ENCODE data around the gene ZNF253. TPM values are rescaled to one million over a fixed set of nuclear protein-coding genes. Genes with fewer than 3 reads are reported as not detected.
"Not testable (repeated sequence)": the region's sequence is repeated elsewhere in the genome, so short reads cannot be mapped to it uniquely, and the experiment has no call there.

Gene ZNF253
- total RNA-seq, 2 experiments from 2014 or later = 4.9 to 5.2 TPM

- CTCF ChIA-PET = no interaction called here
- Mint-ChIP-seq H3K36me3 (ENCODE audit: low read depth) (peaks cover 26% of the 10 kb centered on the region), H3K9me3 (no peaks in the 10 kb centered on the region), H3K27ac (peak overlapping the region; percentile 0), H3K4me3 (peak overlapping the region; percentile 68), H3K27me3 (no peaks in the 10 kb centered on the region), H3K4me1 (ENCODE audit: low read depth) (peaks cover 8% of the 10 kb centered on the region)
- ATAC-seq (ENCODE audit: poor library complexity) (peak; percentile 67), DNase-seq (peak in 11 of 14 experiments; percentile 2 to 87 (median 52))
- Histone ChIP-seq H3K9me3 (ENCODE audit: control insufficient read depth in 1 of 2, insufficient read depth in 1 of 2, low read length in 2 of 2) (peaks cover 0 to 8% of the 10 kb centered on the region in 2 experiments), H3K4me1 (ENCODE audit: insufficient read depth, low read length) (peaks cover 12% of the 10 kb centered on the region), H3K27me3 (ENCODE audit: control insufficient read depth in 1 of 2, insufficient read depth in 2 of 2, low read length in 2 of 2) (no peaks in the 10 kb centered on the region), H3K36me3 (ENCODE audit: insufficient read depth, low read length) (no peaks in the 10 kb centered on the region), H3K4me3 (ENCODE audit: low read length) (peak overlapping the region; percentile 25), H3K27ac (ENCODE audit: low read depth in 1 of 2, low read length in 2 of 2) (no peak overlapping the region)
- no peak for TF ChIP-seq CTCF (IDR thresholded peaks at IDR 0.05)
- intact Hi-C loops (cut with DNase I, micrococcal nuclease) = no loop called here
- POLR2A ChIA-PET = interaction anchor here (0.5 to 2.6 kb wide), 9 partner anchors 40 to 1536 kb away, joined by 3 to 38 read pairs (median 4); partner anchors contain the start of genes ZNF101, ZNF493, ZNF506 and ZNF708
Observed at GRCh38 chr19:19860756-19861390, 4.8 kb upstream of the ZNF253 start.

- intact Hi-C loops (cut with DNase I, micrococcal nuclease) = loop anchor here (1.0 to 5.0 kb wide), 6 partner anchors 34 to 204 kb away; partner anchors contain the start of genes ZNF93 (in 2 of the 2), ATP13A1 (in 1 of the 2), ZNF101 (in 1 of the 2) and ZNF14 (in 1 of the 2)
- no peaks in the 10 kb centered on the region for H3K9me3 Mint-ChIP-seq
- H3K27ac Mint-ChIP-seq = peak overlapping the region; percentile 97
- ChIA-PET CTCF (interaction anchor here (1.0 to 1.7 kb wide), 2 partner anchors 91 to 334 kb away, joined by 3 to 4 read pairs; no protein-coding TSS in a partner anchor), POLR2A (interaction anchor here (0.9 to 5.1 kb wide), 25 partner anchors 11 to 1986 kb away, joined by 3 to 160 read pairs (median 6); partner anchors contain the start of genes ATP13A1, LPAR2, NDUFA13 and TSSK6)
- TF ChIP-seq CTCF (IDR thresholded peaks at IDR 0.05) = no peak
- peaks cover 44% of the 10 kb centered on the region for H3K4me1 Mint-ChIP-seq (ENCODE audit: low read depth)
- H3K36me3 Mint-ChIP-seq (ENCODE audit: low read depth) = peaks cover 26% of the 10 kb centered on the region
- ATAC-seq (ENCODE audit: poor library complexity) (no peak), DNase-seq (peak in 11 of 14 experiments; percentile 3 to 79 (median 37))
- Histone ChIP-seq H3K27ac (ENCODE audit: low read depth in 1 of 2, low read length in 2 of 2) (peak overlapping the region; percentile 86 to 88), H3K27me3 (ENCODE audit: control insufficient read depth in 1 of 2, insufficient read depth in 2 of 2, low read length in 2 of 2) (no peaks in the 10 kb centered on the region), H3K4me1 (ENCODE audit: insufficient read depth, low read length) (peaks cover 16% of the 10 kb centered on the region), H3K36me3 (ENCODE audit: insufficient read depth, low read length) (no peaks in the 10 kb centered on the region), H3K4me3 (ENCODE audit: low read length) (peak overlapping the region; percentile 89), H3K9me3 (ENCODE audit: control insufficient read depth in 1 of 2, insufficient read depth in 1 of 2, low read length in 2 of 2) (no peaks in the 10 kb centered on the region)
- H3K4me3 Mint-ChIP-seq = peak overlapping the region; percentile 97
- H3K27me3 Mint-ChIP-seq = no peaks in the 10 kb centered on the region
Observed at GRCh38 chr19:19866611-19867248, 1.0 kb downstream of the ZNF253 start.

- CTCF ChIA-PET; H3K27me3 Mint-ChIP-seq; H3K36me3 ChIP-seq (ENCODE audit: insufficient read depth, low read length); H3K27me3 ChIP-seq (ENCODE audit: control insufficient read depth in 1 of 2, insufficient read depth in 2 of 2, low read length in 2 of 2); H3K27ac ChIP-seq (ENCODE audit: low read depth in 1 of 2, low read length in 2 of 2); H3K4me3 ChIP-seq (ENCODE audit: low read length); H3K9me3 Mint-ChIP-seq; DNase-seq; ATAC-seq (ENCODE audit: poor library complexity); H3K4me3 Mint-ChIP-seq; intact Hi-C loops (cut with DNase I, micrococcal nuclease): not testable (repeated sequence)
- peaks cover 19% of the 10 kb centered on the region for H3K4me1 ChIP-seq (ENCODE audit: insufficient read depth, low read length)
- POLR2A ChIA-PET = interaction anchor here (0.7 to 2.9 kb wide), 7 partner anchors 15 to 202 kb away, joined by 3 to 15 read pairs (median 8); partner anchors contain the start of genes ZNF101, ZNF14 and ZNF506
- H3K27ac Mint-ChIP-seq = peak overlapping the region; percentile 75
- H3K36me3 Mint-ChIP-seq (ENCODE audit: low read depth) = peaks cover 50% of the 10 kb centered on the region
- peaks cover 58% of the 10 kb centered on the region for H3K4me1 Mint-ChIP-seq (ENCODE audit: low read depth)
- peaks cover 0 to 10% of the 10 kb centered on the region in 2 experiments for H3K9me3 ChIP-seq (ENCODE audit: control insufficient read depth in 1 of 2, insufficient read depth in 1 of 2, low read length in 2 of 2)
Observed at GRCh38 chr19:19870086-19870485, 4.4 kb downstream of the ZNF253 start.

Data from CD4-positive, alpha-beta T cell (primary cell).